ENCODE measurements around the gene CASKIN1. TPM values are rescaled to one million over a fixed set of nuclear protein-coding genes. Genes with fewer than 3 reads are reported as not detected.
"Not testable (repeated sequence)": the region's sequence is repeated elsewhere in the genome, so short reads cannot be mapped to it uniquely, and the experiment has no call there.

The CASKIN1 gene
- total RNA-seq, 2 donors from 2014 or later, result 8.2 to 9.7 TPM

GRCh38 chr16:2143878-2144485, 52.4 kb downstream of the CASKIN1 start:
- Histone ChIP-seq H3K27me3 (ENCODE audit: control insufficient read depth, insufficient read depth, low read length, poor library complexity, severe bottlenecking) (no peaks in the 10 kb centered on the region), H3K9me3 (ENCODE audit: control insufficient read depth, low read length) (no peaks in the 10 kb centered on the region), H3K36me3 (ENCODE audit: control insufficient read depth, insufficient read depth, low read length) (no peaks in the 10 kb centered on the region), H3K4me1 (ENCODE audit: control insufficient read depth, insufficient read depth, low read length) (no peaks in the 10 kb centered on the region), H3K9ac (ENCODE audit: extremely low read depth, low read length, poor library complexity, severe bottlenecking) (no peak overlapping the region), H3K27ac (ENCODE audit: low read depth, low read length) (no peak overlapping the region), H3K4me3 (ENCODE audit: low read length) (no peak overlapping the region)
- no peaks in the 10 kb centered on the region for H3K9me3 Mint-ChIP-seq
- no peak overlapping the region for H3K4me3 Mint-ChIP-seq
- no peak for DNase-seq
- H3K27me3 Mint-ChIP-seq (ENCODE audit: insufficient read depth), result peaks cover 21% of the 10 kb centered on the region
- H3K4me1 Mint-ChIP-seq, result peaks cover 1% of the 10 kb centered on the region
- no peak overlapping the region for H3K27ac Mint-ChIP-seq
- TF ChIP-seq CTCF (conservative IDR thresholded peaks at IDR 0.05), result no peak
- WGBS, 2 experiments (ENCODE audit: insufficient coverage in 1 of 2, insufficient read length in 1 of 2), result 86 to 94% methylated on average over 14 to 17 of the region's 17 CpGs
- no peaks in the 10 kb centered on the region for H3K36me3 Mint-ChIP-seq (ENCODE audit: low read depth)

- H3K36me3 Mint-ChIP-seq (ENCODE audit: low read depth), result no peaks in the 10 kb centered on the region
- no peak overlapping the region for H3K4me3 Mint-ChIP-seq
- H3K9me3 Mint-ChIP-seq, result no peaks in the 10 kb centered on the region
- Histone ChIP-seq H3K27ac (ENCODE audit: low read depth, low read length) (no peak overlapping the region), H3K9me3 (ENCODE audit: control insufficient read depth, low read length) (no peaks in the 10 kb centered on the region), H3K4me3 (ENCODE audit: low read length) (no peak overlapping the region), H3K36me3 (ENCODE audit: control insufficient read depth, insufficient read depth, low read length) (no peaks in the 10 kb centered on the region), H3K27me3 (ENCODE audit: control insufficient read depth, insufficient read depth, low read length, poor library complexity, severe bottlenecking) (no peaks in the 10 kb centered on the region), H3K4me1 (ENCODE audit: control insufficient read depth, insufficient read depth, low read length) (no peaks in the 10 kb centered on the region), H3K9ac (ENCODE audit: extremely low read depth, low read length, poor library complexity, severe bottlenecking) (no peak overlapping the region)
- H3K27ac Mint-ChIP-seq, result no peak overlapping the region
- H3K4me1 Mint-ChIP-seq, result peaks cover 1% of the 10 kb centered on the region
- no peak for TF ChIP-seq CTCF (conservative IDR thresholded peaks at IDR 0.05)
- DNase-seq, result peak; percentile 47
- peaks cover 28% of the 10 kb centered on the region for H3K27me3 Mint-ChIP-seq (ENCODE audit: insufficient read depth)
- 89 to 93% methylated on average over 23 to 31 of the region's 31 CpGs for WGBS, 2 experiments (ENCODE audit: insufficient coverage in 1 of 2, insufficient read length in 1 of 2)
These were observed 53.2 kb downstream of the CASKIN1 start for GRCh38 chr16:2142942-2143877.

GRCh38 chr16:2135770-2136490, 60.5 kb downstream of the CASKIN1 start, which contains the start of gene PKD1:
TSS of gene PKD1 (minus strand) at chr16:2135898. CDS start at chr16:2135689, 209 bp downstream.
- not testable (repeated sequence) for H3K4me1 Mint-ChIP-seq; H3K27ac ChIP-seq (ENCODE audit: low read depth, low read length); H3K36me3 ChIP-seq (ENCODE audit: control insufficient read depth, insufficient read depth, low read length); H3K4me1 ChIP-seq (ENCODE audit: control insufficient read depth, insufficient read depth, low read length); H3K9me3 Mint-ChIP-seq; H3K27me3 ChIP-seq (ENCODE audit: control insufficient read depth, insufficient read depth, low read length, poor library complexity, severe bottlenecking); H3K36me3 Mint-ChIP-seq (ENCODE audit: low read depth); H3K9ac ChIP-seq (ENCODE audit: extremely low read depth, low read length, poor library complexity, severe bottlenecking); H3K9me3 ChIP-seq (ENCODE audit: control insufficient read depth, low read length)
- 0% methylated on average over 5 to 40 of the region's 81 CpGs for WGBS, 2 experiments (ENCODE audit: insufficient coverage in 1 of 2, insufficient read length in 1 of 2)
- Mint-ChIP-seq H3K4me3 (peak within 1 kb of the TSS; percentile 71), H3K27me3 (ENCODE audit: insufficient read depth) (peaks cover 18% of the 10 kb centered on the region), H3K27ac (peak within 1 kb of the TSS; percentile 83)
- H3K4me3 ChIP-seq (ENCODE audit: low read length), result peak within 1 kb of the TSS; percentile 75
- DNase-seq, result peak; percentile 90

GRCh38 chr16:2135071-2135470, 61.3 kb downstream of the CASKIN1 start:
- not testable (repeated sequence) for H3K36me3 ChIP-seq (ENCODE audit: control insufficient read depth, insufficient read depth, low read length); H3K27me3 ChIP-seq (ENCODE audit: control insufficient read depth, insufficient read depth, low read length, poor library complexity, severe bottlenecking); H3K9ac ChIP-seq (ENCODE audit: extremely low read depth, low read length, poor library complexity, severe bottlenecking); H3K9me3 ChIP-seq (ENCODE audit: control insufficient read depth, low read length); H3K4me1 Mint-ChIP-seq; H3K9me3 Mint-ChIP-seq; H3K4me3 ChIP-seq (ENCODE audit: low read length); H3K4me1 ChIP-seq (ENCODE audit: control insufficient read depth, insufficient read depth, low read length); H3K36me3 Mint-ChIP-seq (ENCODE audit: low read depth); H3K27ac ChIP-seq (ENCODE audit: low read depth, low read length); H3K27ac Mint-ChIP-seq
- H3K4me3 Mint-ChIP-seq, result peak overlapping the region; percentile 60
- peak; percentile 47 for DNase-seq
- H3K27me3 Mint-ChIP-seq (ENCODE audit: insufficient read depth), result peaks cover 17% of the 10 kb centered on the region
- 0 to 1% methylated on average over 3 to 21 of the region's 42 CpGs for WGBS, 2 experiments (ENCODE audit: insufficient coverage in 1 of 2, insufficient read length in 1 of 2)

GRCh38 chr16:2133797-2134196, 62.6 kb downstream of the CASKIN1 start:
- not testable (repeated sequence) for H3K27ac ChIP-seq (ENCODE audit: low read depth, low read length); H3K4me3 ChIP-seq (ENCODE audit: low read length); H3K9me3 ChIP-seq (ENCODE audit: control insufficient read depth, low read length); H3K9ac ChIP-seq (ENCODE audit: extremely low read depth, low read length, poor library complexity, severe bottlenecking); H3K4me1 ChIP-seq (ENCODE audit: control insufficient read depth, insufficient read depth, low read length); H3K36me3 Mint-ChIP-seq (ENCODE audit: low read depth); DNase-seq; H3K9me3 Mint-ChIP-seq; H3K36me3 ChIP-seq (ENCODE audit: control insufficient read depth, insufficient read depth, low read length); H3K4me1 Mint-ChIP-seq; H3K4me3 Mint-ChIP-seq; H3K27me3 ChIP-seq (ENCODE audit: control insufficient read depth, insufficient read depth, low read length, poor library complexity, severe bottlenecking); H3K27ac Mint-ChIP-seq
- 100% methylated on average over 4 of the region's 12 CpGs; no CpG with 5 or more reads in 1 of the 2 experiments for WGBS, 2 experiments (ENCODE audit: insufficient coverage in 1 of 2, insufficient read length in 1 of 2)
- H3K27me3 Mint-ChIP-seq (ENCODE audit: insufficient read depth), result peaks cover 12% of the 10 kb centered on the region
